GM23338 (cell line): ENCODE data around the gene CLIC5.

ENCODE experiments used
- CREB1 ChIP-seq: fragments of 250-450 bp; sonication (Bioruptor Pico); IDR thresholded peaks from 2 replicates; pipeline ENCODE4 v1.5.0; 2020; ENCODE audit warnings: low read depth, mild to moderate bottlenecking, moderate library complexity
- EZH2 ChIP-seq: fragments of 200-600 bp; sonication (generic); IDR thresholded peaks from one replicate; pipeline ENCODE4 v1.8.0; 2017; ENCODE audit warnings: antibody characterized with exemption, mild to moderate bottlenecking, low read depth; ENCODE audit not compliant: unreplicated experiment
- EZH2phosphoT487 ChIP-seq: fragments of 200-600 bp; sonication (generic); IDR thresholded peaks from one replicate; pipeline ENCODE4 v1.8.1; 2018; ENCODE audit warnings: antibody characterized with exemption; ENCODE audit not compliant: unreplicated experiment
- NANOG ChIP-seq: IDR thresholded peaks from 2 replicates; pipeline ENCODE4 v1.6.1; 2016; ENCODE audit warnings: antibody characterized with exemption, borderline replicate concordance
- POLR2AphosphoS5 ChIP-seq: IDR thresholded peaks from 2 replicates; pipeline ENCODE4 v1.6.1; 2016; ENCODE audit warnings: antibody characterized with exemption, low read depth
- ZNF331 ChIP-seq: fragments of 250-450 bp; sonication (Bioruptor Pico); IDR thresholded peaks from 2 replicates; pipeline ENCODE4 v1.5.0; 2020; ENCODE audit warnings: low read depth, mild to moderate bottlenecking, moderate library complexity
- ZNF462 ChIP-seq: fragments of 250-450 bp; sonication (Bioruptor Pico); IDR thresholded peaks from 2 replicates; pipeline ENCODE4 v1.5.0; 2020; ENCODE audit warnings: mild to moderate bottlenecking, moderate library complexity
- TF ChIP-seq, protein P1 (sequence below), 2 experiments: fragments of 200-600 bp in 1 of 2; sonication (generic) in 1 of 2; conservative IDR thresholded peaks; 2 replicates each; pipeline versions ENCODE4 v1.5.1 to v1.6.1; 2016 to 2017; ENCODE audit warnings: antibody characterized with exemption in 2 of 2, low read depth in 2 of 2, mild to moderate bottlenecking in 2 of 2, moderate library complexity in 1 of 2
- TF ChIP-seq, protein P2 (sequence below): IDR thresholded peaks from one replicate; pipeline ENCODE4 v1.6.1; 2018; ENCODE audit warnings: antibody characterized with exemption; ENCODE audit not compliant: unreplicated experiment

DNA sequence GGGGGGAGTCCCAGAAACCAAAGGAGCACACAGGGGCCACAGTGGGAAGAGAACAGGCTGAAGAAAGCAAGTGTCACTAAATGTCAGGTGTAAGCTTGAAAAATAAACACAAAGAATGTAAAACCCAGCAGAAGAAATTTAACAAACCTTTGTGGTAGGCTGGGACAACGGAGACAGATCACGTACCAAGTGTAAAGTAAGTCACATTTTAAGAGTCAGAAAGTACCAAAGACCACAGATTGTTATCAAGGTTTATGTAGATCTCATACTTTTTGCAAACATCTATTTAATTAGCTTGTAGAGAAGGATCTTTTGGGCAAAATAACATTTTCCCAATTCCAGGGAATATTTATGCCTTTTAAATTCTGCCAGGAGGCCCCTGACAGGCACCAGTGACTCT lies 1.6 kb downstream of the CLIC5 start:
- no peak for TF ChIP-seq EZH2phosphoT487
- TF ChIP-seq, protein P1, sequence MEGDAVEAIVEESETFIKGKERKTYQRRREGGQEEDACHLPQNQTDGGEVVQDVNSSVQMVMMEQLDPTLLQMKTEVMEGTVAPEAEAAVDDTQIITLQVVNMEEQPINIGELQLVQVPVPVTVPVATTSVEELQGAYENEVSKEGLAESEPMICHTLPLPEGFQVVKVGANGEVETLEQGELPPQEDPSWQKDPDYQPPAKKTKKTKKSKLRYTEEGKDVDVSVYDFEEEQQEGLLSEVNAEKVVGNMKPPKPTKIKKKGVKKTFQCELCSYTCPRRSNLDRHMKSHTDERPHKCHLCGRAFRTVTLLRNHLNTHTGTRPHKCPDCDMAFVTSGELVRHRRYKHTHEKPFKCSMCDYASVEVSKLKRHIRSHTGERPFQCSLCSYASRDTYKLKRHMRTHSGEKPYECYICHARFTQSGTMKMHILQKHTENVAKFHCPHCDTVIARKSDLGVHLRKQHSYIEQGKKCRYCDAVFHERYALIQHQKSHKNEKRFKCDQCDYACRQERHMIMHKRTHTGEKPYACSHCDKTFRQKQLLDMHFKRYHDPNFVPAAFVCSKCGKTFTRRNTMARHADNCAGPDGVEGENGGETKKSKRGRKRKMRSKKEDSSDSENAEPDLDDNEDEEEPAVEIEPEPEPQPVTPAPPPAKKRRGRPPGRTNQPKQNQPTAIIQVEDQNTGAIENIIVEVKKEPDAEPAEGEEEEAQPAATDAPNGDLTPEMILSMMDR (conservative IDR thresholded peaks at IDR 0.05; ENCODE audit: low read depth in 2 of 2) = no peak
- TF ChIP-seq EZH2 = no peak
- no peak for TF ChIP-seq CREB1
- no peak for TF ChIP-seq POLR2AphosphoS5
- TF ChIP-seq, protein P2, sequence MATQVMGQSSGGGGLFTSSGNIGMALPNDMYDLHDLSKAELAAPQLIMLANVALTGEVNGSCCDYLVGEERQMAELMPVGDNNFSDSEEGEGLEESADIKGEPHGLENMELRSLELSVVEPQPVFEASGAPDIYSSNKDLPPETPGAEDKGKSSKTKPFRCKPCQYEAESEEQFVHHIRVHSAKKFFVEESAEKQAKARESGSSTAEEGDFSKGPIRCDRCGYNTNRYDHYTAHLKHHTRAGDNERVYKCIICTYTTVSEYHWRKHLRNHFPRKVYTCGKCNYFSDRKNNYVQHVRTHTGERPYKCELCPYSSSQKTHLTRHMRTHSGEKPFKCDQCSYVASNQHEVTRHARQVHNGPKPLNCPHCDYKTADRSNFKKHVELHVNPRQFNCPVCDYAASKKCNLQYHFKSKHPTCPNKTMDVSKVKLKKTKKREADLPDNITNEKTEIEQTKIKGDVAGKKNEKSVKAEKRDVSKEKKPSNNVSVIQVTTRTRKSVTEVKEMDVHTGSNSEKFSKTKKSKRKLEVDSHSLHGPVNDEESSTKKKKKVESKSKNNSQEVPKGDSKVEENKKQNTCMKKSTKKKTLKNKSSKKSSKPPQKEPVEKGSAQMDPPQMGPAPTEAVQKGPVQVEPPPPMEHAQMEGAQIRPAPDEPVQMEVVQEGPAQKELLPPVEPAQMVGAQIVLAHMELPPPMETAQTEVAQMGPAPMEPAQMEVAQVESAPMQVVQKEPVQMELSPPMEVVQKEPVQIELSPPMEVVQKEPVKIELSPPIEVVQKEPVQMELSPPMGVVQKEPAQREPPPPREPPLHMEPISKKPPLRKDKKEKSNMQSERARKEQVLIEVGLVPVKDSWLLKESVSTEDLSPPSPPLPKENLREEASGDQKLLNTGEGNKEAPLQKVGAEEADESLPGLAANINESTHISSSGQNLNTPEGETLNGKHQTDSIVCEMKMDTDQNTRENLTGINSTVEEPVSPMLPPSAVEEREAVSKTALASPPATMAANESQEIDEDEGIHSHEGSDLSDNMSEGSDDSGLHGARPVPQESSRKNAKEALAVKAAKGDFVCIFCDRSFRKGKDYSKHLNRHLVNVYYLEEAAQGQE = no peak
- TF ChIP-seq ZNF462 (CRISPR knock-in tag) = no peak
- no peak for TF ChIP-seq ZNF331 (CRISPR knock-in tag)
- no peak for TF ChIP-seq NANOG
